ENCODE measurements around the gene NOL9.

GRCh38 chr1:6519935-6520671 is 34.2 kb downstream of the NOL9 start:
- TF ChIP-seq POLR2AphosphoS5 (IDR thresholded peaks at IDR 0.05) = no peak
- no peak for TF ChIP-seq CTCF (IDR thresholded peaks at IDR 0.05)
- TF ChIP-seq EP300 (IDR thresholded peaks at IDR 0.05) = no peak

All from upper lobe of left lung (tissue), 4 donors.